Neuronal stem cell (in vitro differentiated cells): ENCODE results near the gene PSMD6. TPM values are rescaled to one million over a fixed set of nuclear protein-coding genes. Genes with fewer than 3 reads are reported as not detected.

Experiments
- small RNA-seq: library from polyadenylated mRNA; stranded (forward); fragments of <200 nt; extraction: miRNeasy Mini kit (QIAGEN cat#:217004); gene quantifications from one replicate; pipeline ENCODE3, GENCODE V24; 2013; ENCODE audit not compliant: insufficient read depth

The PSMD6 gene

Small RNA genes lying within 50 kb of the gene (small RNA-seq; reads per million reads assigned to genes)
- gene RF00012, result not detected
